ENCODE data around the gene DDX24.

Gene DDX24

DNA sequence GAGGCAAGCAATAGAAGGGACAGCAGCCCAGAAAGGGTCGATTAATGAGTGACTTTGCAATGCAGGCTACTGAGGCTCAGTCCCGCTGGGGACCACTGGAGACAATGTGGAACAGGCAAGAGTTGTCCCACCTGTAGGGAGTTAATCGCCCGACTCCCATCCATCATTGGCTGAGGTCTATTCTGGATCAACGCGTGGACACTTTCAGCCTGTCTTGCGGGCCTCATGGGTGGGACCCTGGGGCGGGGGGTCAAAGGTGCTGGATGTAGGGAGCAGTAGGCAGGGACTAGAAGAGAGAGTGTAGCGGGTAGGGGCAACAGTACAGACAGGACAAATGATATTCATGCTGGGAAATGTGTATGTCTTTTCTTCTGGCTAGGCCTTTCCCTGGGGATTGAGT lies 42.3 kb upstream of the DDX24 start:
- H3K4me3 ChIP-seq (ENCODE audit: low read depth, low read length): no peak overlapping the region
- H3K4me1 ChIP-seq (ENCODE audit: control insufficient read depth, insufficient read depth, low read length): no peaks in the 10 kb centered on the region
- peaks cover 3% of the 10 kb centered on the region for H3K27me3 ChIP-seq (ENCODE audit: control insufficient read depth, insufficient read depth, low read length)
- no peaks in the 10 kb centered on the region for H3K9me3 ChIP-seq (ENCODE audit: control insufficient read depth, insufficient read depth, low read length)
- H3K36me3 ChIP-seq (ENCODE audit: control insufficient read depth, insufficient read depth, low read length): no peaks in the 10 kb centered on the region
- H3K9ac ChIP-seq (ENCODE audit: low read depth, low read length): no peak overlapping the region

GRCh38 chr14:94122438-94122837 lies 41.4 kb upstream of the DDX24 start:
- H3K9ac ChIP-seq (ENCODE audit: low read depth, low read length): no peak overlapping the region
- H3K27me3 ChIP-seq (ENCODE audit: control insufficient read depth, insufficient read depth, low read length): no peaks in the 10 kb centered on the region
- no peaks in the 10 kb centered on the region for H3K36me3 ChIP-seq (ENCODE audit: control insufficient read depth, insufficient read depth, low read length)
- H3K4me1 ChIP-seq (ENCODE audit: control insufficient read depth, insufficient read depth, low read length): no peaks in the 10 kb centered on the region
- H3K4me3 ChIP-seq (ENCODE audit: low read depth, low read length): no peak overlapping the region
- no peaks in the 10 kb centered on the region for H3K9me3 ChIP-seq (ENCODE audit: control insufficient read depth, insufficient read depth, low read length)

DNA sequence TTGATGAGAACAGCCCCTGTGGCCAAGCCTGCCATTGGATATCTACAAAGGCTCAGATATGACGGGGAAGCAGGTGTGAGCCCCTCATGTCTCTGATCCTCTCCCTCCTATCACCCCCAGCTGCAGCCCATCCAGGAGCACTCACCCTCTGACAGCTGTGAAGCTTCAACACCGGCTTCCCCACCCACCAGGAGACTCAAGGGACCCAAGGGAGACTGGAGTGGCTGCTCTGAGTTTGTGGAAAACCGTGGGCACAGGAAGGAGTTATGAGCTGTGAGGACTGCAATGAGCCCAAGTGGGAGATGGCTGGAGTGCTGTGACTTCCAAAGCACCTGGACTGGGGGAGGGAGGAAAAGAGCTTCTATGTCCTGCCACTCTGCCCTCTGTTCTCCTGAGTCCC lies 40.5 kb upstream of the DDX24 start:
- Histone ChIP-seq H3K9ac (ENCODE audit: low read depth, low read length) (no peak overlapping the region), H3K9me3 (ENCODE audit: control insufficient read depth, insufficient read depth, low read length) (no peaks in the 10 kb centered on the region), H3K4me1 (ENCODE audit: control insufficient read depth, insufficient read depth, low read length) (no peaks in the 10 kb centered on the region), H3K36me3 (ENCODE audit: control insufficient read depth, insufficient read depth, low read length) (no peaks in the 10 kb centered on the region), H3K4me3 (ENCODE audit: low read depth, low read length) (no peak overlapping the region), H3K27me3 (ENCODE audit: control insufficient read depth, insufficient read depth, low read length) (no peaks in the 10 kb centered on the region)

DNA sequence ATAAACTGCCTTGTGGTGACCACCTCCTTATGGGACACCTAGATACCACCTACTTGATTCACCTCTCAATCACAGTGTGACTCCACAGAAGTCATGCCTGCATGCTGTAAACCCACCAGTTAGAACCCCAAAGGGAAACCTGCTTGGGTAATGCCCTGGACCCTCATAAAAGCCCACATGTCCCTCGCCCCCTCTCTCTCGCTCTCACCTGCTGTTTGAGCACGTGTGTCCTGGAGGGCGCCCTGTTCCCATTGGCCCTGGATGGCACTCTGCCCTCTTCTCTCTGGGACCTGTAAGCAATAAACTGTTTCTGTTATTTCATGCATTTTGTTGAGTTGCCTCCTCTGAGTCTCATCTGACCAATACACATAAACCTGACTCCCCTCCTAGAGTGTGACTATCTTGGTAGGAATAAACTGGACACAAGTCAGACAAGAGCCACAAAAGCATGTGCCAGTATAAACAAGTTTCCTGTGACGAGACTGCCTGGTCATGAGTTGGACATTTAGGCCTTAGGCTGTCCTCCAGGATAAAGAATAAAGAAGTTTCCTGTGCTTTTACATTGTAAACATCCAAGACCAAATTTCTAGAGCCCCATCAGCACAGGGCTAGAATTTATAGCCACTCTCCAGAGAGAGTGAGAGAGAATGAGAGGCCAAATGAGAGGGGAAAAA lies 39.8 kb upstream of the DDX24 start:
- no peaks in the 10 kb centered on the region for H3K27me3 ChIP-seq (ENCODE audit: control insufficient read depth, insufficient read depth, low read length)
- H3K36me3 ChIP-seq (ENCODE audit: control insufficient read depth, insufficient read depth, low read length): no peaks in the 10 kb centered on the region
- H3K9ac ChIP-seq (ENCODE audit: low read depth, low read length): no peak overlapping the region
- H3K9me3 ChIP-seq (ENCODE audit: control insufficient read depth, insufficient read depth, low read length): no peaks in the 10 kb centered on the region
- no peaks in the 10 kb centered on the region for H3K4me1 ChIP-seq (ENCODE audit: control insufficient read depth, insufficient read depth, low read length)
- H3K4me3 ChIP-seq (ENCODE audit: low read depth, low read length): no peak overlapping the region

DNA sequence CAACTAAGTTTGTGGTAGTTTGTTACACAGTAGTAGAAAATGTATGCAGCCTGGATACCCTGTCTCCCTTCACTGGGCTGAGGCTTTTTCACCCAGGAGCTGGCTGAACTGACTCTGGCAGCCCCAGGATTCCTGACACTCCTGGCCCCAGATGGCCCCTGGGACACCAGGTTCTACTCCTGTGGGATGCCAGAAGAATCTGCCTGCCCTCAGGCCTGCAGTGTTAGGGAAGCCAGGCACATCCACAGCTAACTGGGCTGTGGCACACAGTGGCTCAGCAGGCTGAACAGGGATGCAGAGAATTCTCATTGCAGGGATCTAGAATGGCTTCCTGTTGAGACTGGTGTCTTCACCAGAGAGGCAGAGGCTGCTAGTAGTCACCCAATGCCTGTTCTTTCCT lies 38.1 kb upstream of the DDX24 start:
- Histone ChIP-seq H3K4me3 (ENCODE audit: low read depth, low read length) (no peak overlapping the region), H3K9ac (ENCODE audit: low read depth, low read length) (no peak overlapping the region), H3K36me3 (ENCODE audit: control insufficient read depth, insufficient read depth, low read length) (no peaks in the 10 kb centered on the region), H3K9me3 (ENCODE audit: control insufficient read depth, insufficient read depth, low read length) (no peaks in the 10 kb centered on the region), H3K4me1 (ENCODE audit: control insufficient read depth, insufficient read depth, low read length) (no peaks in the 10 kb centered on the region), H3K27me3 (ENCODE audit: control insufficient read depth, insufficient read depth, low read length) (no peaks in the 10 kb centered on the region)

DNA sequence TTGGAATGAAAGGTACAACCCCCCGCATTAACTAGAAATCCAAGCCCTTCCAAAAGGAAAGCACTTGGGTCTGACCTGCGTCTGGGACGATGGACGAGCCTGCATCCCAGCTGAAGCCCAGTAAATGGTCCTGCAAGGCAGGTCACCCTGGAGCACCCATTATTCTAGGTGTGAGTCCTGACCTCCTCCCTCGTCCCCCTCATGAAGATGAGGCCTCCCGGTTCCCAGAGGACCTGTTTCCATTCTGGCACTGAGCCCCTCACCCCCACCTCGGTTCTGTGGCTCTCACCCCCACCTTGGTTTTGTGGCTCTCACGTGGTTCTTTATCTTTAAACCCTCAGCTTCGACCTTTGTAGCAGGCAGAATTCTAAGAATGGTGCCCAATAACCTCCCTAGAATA lies 36.9 kb upstream of the DDX24 start:
- no peaks in the 10 kb centered on the region for H3K36me3 ChIP-seq (ENCODE audit: control insufficient read depth, insufficient read depth, low read length)
- H3K27me3 ChIP-seq (ENCODE audit: control insufficient read depth, insufficient read depth, low read length): no peaks in the 10 kb centered on the region
- H3K9me3 ChIP-seq (ENCODE audit: control insufficient read depth, insufficient read depth, low read length): no peaks in the 10 kb centered on the region
- no peak overlapping the region for H3K4me3 ChIP-seq (ENCODE audit: low read depth, low read length)
- no peaks in the 10 kb centered on the region for H3K4me1 ChIP-seq (ENCODE audit: control insufficient read depth, insufficient read depth, low read length)
- no peak overlapping the region for H3K9ac ChIP-seq (ENCODE audit: low read depth, low read length)

GRCh38 chr14:94116701-94117100 lies 35.7 kb upstream of the DDX24 start:
- H3K4me1 ChIP-seq (ENCODE audit: control insufficient read depth, insufficient read depth, low read length): no peaks in the 10 kb centered on the region
- H3K9ac ChIP-seq (ENCODE audit: low read depth, low read length): no peak overlapping the region
- H3K36me3 ChIP-seq (ENCODE audit: control insufficient read depth, insufficient read depth, low read length): no peaks in the 10 kb centered on the region
- no peak overlapping the region for H3K4me3 ChIP-seq (ENCODE audit: low read depth, low read length)
- no peaks in the 10 kb centered on the region for H3K27me3 ChIP-seq (ENCODE audit: control insufficient read depth, insufficient read depth, low read length)
- no peaks in the 10 kb centered on the region for H3K9me3 ChIP-seq (ENCODE audit: control insufficient read depth, insufficient read depth, low read length)

- Histone ChIP-seq H3K4me1 (ENCODE audit: control insufficient read depth, insufficient read depth, low read length) (no peaks in the 10 kb centered on the region), H3K27me3 (ENCODE audit: control insufficient read depth, insufficient read depth, low read length) (no peaks in the 10 kb centered on the region), H3K4me3 (ENCODE audit: low read depth, low read length) (no peak overlapping the region), H3K9ac (ENCODE audit: low read depth, low read length) (no peak overlapping the region), H3K9me3 (ENCODE audit: control insufficient read depth, insufficient read depth, low read length) (no peaks in the 10 kb centered on the region), H3K36me3 (ENCODE audit: control insufficient read depth, insufficient read depth, low read length) (no peaks in the 10 kb centered on the region)
These were observed 34.6 kb upstream of the DDX24 start for GRCh38 chr14:94115631-94116030.

DNA sequence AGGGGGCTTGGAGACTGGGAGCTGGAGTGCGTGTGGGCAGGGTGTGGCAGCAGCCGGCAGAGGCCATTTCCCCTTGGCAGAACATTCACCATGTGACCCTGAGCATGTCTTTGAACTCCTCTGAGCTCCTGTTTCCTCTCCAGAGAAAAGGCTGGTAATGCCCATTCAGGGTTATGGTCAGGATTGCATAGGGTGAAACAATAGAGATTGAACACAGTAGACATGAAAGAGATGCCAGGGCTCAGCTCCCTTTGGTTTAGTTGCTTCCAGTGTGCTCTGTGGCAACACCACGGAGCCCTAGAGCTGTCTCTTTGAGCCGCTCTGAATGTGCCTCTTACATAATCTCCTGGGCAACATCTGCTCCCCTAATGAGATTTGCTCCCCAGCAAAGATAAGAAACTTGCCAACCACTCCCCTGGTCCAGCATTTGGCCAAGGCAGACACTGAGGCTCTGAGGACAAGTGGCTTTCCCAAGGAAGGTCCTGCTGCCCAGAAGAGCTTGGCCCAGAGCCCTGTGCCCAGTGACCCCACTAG lies 34.1 kb upstream of the DDX24 start:
- H3K9me3 ChIP-seq (ENCODE audit: control insufficient read depth, insufficient read depth, low read length): no peaks in the 10 kb centered on the region
- no peak overlapping the region for H3K4me3 ChIP-seq (ENCODE audit: low read depth, low read length)
- no peaks in the 10 kb centered on the region for H3K27me3 ChIP-seq (ENCODE audit: control insufficient read depth, insufficient read depth, low read length)
- H3K36me3 ChIP-seq (ENCODE audit: control insufficient read depth, insufficient read depth, low read length): no peaks in the 10 kb centered on the region
- H3K9ac ChIP-seq (ENCODE audit: low read depth, low read length): no peak overlapping the region
- H3K4me1 ChIP-seq (ENCODE audit: control insufficient read depth, insufficient read depth, low read length): no peaks in the 10 kb centered on the region

- H3K36me3 ChIP-seq (ENCODE audit: control insufficient read depth, insufficient read depth, low read length): no peaks in the 10 kb centered on the region
- no peaks in the 10 kb centered on the region for H3K27me3 ChIP-seq (ENCODE audit: control insufficient read depth, insufficient read depth, low read length)
- H3K4me1 ChIP-seq (ENCODE audit: control insufficient read depth, insufficient read depth, low read length): no peaks in the 10 kb centered on the region
- no peak overlapping the region for H3K4me3 ChIP-seq (ENCODE audit: low read depth, low read length)
- no peak overlapping the region for H3K9ac ChIP-seq (ENCODE audit: low read depth, low read length)
- H3K9me3 ChIP-seq (ENCODE audit: control insufficient read depth, insufficient read depth, low read length): no peaks in the 10 kb centered on the region
These were observed 33.6 kb upstream of the DDX24 start for GRCh38 chr14:94114589-94115057.

DNA sequence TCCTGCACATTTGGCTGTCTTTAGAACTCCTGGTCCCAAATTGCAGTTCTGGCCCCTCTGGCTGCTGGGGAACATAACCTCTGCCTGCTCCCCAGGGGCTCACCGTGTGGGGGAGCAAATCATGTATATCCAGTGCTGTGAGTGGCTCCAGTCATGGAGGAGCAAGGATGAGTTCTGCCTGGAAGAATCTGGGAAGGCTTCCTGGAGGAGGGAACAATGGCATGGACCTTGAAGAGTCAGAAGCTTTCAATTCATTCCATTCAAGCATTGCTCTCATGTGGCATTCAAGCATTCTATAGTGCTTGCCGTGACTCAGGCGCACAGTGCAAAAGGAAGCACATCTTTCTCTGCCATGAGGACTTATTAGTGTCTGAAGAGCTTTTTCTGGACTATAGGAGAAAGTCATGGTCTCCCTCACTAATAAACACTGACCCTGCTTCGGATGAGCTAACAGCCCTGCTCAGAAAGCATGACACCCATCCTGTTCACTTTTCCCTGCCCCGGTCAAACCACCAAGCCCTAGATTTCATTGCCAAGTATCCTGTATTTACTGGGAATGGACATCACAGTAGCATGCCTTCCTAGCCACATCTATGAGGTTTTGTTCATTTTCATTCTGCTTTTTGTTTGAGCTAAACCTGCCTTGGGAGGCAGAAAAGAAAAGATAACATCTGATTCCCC lies 33.0 kb upstream of the DDX24 start:
- Histone ChIP-seq H3K9ac (ENCODE audit: low read depth, low read length) (no peak overlapping the region), H3K4me3 (ENCODE audit: low read depth, low read length) (no peak overlapping the region), H3K4me1 (ENCODE audit: control insufficient read depth, insufficient read depth, low read length) (no peaks in the 10 kb centered on the region), H3K9me3 (ENCODE audit: control insufficient read depth, insufficient read depth, low read length) (no peaks in the 10 kb centered on the region), H3K36me3 (ENCODE audit: control insufficient read depth, insufficient read depth, low read length) (no peaks in the 10 kb centered on the region), H3K27me3 (ENCODE audit: control insufficient read depth, insufficient read depth, low read length) (no peaks in the 10 kb centered on the region)

GRCh38 chr14:94113490-94113889 lies 32.5 kb upstream of the DDX24 start:
- Histone ChIP-seq H3K4me3 (ENCODE audit: low read depth, low read length) (no peak overlapping the region), H3K9ac (ENCODE audit: low read depth, low read length) (no peak overlapping the region), H3K9me3 (ENCODE audit: control insufficient read depth, insufficient read depth, low read length) (no peaks in the 10 kb centered on the region), H3K4me1 (ENCODE audit: control insufficient read depth, insufficient read depth, low read length) (no peaks in the 10 kb centered on the region), H3K36me3 (ENCODE audit: control insufficient read depth, insufficient read depth, low read length) (no peaks in the 10 kb centered on the region), H3K27me3 (ENCODE audit: control insufficient read depth, insufficient read depth, low read length) (no peaks in the 10 kb centered on the region)
